Non-pigmented ciliary epithelial cell (primary cell): ENCODE measurements around the gene PRR9.
"Not testable (repeated sequence)": the region's sequence is repeated elsewhere in the genome, so short reads cannot be mapped to it uniquely, and the experiment has no call there.

Experiments used
- DNase-seq: peaks from one replicate; pipeline ENCODE4 v3.0.0-alpha.2; 2010; ENCODE audit warnings: low read depth

PRR9 gene

DNA sequence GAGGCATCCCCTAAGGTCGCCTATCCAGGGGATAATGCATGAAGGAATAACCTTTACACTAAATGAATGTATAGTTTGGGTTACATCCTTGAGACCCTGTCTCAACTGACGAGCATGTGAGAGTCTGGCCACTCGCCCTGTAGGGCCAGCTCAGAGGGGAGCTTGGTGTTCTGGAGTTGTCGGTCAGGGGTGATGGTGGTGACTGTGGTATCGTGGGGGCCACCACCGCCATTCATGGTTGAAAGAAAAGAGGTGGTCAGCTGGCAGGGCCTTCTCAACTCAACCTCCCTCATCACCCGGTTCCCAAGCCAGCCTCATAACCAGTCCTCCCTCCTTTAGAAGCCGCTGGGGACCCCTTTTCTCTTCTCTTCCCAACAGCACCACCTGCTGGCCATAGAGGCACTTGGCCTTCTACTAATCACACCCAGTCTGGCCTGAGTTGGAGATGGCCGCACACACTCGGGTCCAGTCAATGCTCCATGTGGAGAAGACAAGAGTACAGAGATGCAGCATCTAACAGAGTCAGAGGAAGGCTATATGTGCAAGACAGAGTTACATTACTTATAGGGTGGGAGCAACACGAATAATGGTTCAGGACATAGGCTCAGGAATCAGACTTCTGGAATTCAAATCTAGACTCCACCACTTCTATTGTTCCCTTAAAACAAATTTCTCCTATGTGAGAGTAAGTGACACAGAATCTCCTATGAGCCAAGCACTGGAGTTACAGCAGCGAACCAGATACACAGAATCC, 11.9 kb downstream of the PRR9 start:
- DNase-seq: not testable (repeated sequence)

DNA sequence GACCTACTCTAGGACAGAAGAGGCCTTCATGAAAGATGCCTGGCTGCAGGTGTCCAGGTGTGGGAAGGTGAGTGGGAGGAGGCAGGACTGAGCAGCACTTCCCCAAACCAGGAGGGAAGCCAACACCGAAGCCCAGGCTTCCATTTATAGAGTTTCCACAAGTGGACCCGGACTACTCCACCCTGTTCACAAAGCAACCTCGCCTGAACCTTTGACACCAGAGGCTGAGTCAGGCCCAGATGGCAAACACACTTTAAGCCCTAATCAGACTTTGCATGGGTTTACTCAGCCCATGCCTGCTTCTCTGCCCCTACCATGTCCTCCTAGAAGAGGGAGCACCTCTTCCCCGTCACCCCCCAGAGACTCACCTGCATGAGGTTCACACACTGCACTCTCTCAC, 14.0 kb downstream of the PRR9 start:
- DNase-seq: no peak

DNA sequence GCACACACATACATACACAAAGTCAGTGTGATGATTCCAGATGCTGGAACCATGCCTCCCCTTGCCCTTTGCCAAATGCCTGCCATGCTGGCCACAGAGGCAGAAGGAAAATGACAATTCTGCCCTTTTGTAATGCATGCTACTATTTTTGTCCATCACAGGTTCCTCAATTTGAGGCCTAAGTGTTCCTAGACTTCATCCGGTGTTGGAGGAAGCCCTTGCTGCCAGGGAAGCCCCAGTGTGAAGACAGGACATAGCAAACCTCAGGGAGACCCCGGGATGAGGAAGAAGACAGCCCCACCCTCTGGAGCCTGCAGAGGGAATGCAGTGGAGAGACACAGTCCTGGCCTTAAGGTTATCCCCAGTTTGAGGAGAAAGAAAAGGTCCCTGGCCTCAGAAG, 14.4 kb downstream of the PRR9 start:
- DNase-seq: no peak

DNA sequence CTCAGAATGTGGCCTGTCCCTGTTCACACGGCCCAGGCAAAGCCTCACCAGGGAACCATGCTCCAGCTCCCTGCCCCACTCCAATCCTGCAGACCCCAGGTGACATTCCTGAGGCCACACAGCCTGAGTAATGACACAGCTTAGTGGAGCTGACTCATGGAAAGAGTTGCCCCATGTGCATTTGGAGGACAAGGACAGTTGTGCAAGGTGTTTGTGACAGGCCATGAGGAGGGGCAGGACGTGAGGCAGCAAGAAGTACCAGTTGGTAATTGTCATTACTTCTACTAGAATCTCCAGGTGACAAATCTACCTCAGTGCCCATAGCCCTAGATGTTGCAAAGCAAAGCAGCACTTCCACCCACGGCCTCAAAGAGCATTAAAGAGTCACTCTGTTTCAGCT, 15.2 kb downstream of the PRR9 start:
- DNase-seq: no peak

DNA sequence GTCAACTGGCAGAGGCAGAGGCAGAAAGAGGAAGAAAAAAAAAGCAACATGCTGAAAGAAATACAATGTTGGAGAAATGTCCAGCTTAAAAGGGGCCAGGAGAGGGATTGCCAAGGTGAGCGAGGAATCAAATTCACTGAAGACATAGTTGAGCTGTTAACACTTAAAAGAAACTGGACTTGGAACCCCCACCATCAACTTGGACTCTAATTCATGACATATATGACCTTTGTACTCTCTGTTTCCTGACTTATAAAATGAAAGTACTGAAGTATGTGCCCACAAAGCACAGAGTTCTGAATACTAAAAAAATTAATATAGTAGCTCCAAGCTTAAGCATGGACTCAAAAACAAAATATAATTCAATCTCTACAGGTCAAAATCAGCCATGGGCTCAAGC, 16.1 kb downstream of the PRR9 start:
- no peak for DNase-seq

DNA sequence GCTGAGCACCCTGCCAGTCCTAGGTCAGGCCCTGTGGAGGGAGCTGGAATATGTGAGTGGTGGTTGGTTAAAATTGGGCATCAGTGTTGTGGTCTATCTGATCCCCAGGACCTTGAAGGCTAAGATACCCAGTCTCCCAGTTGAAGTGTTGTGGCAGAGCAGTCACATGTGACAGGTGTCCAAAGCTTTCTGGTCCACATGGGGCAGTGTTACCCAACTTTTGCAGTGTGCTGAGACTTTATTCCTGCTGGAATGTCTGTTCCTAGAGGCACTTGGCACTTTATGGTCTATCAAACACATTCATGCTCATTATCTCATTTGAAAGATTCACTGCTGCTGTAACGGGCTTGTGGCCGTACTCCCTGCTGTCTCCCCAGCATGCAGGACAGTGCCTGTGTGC, 21.1 kb downstream of the PRR9 start:
- no peak for DNase-seq

DNA sequence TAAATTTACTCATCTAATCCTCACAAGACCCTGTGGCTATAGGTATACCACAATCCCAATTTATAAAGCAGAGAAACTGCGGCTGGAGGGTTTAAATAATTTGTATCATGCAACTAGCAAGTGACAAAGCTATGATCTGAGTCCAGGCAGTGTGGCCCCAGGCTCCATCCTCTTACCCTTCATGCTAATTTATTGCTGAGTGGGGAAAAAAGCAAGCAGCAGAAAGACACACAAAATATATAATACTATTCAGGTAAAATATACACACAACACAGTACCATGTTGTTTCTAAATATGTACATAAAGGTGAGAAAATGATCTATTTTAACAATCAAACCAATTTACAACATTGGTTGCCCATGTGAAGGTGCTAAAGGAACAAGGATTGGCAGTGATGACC, 24.8 kb downstream of the PRR9 start:
- DNase-seq: no peak

DNA sequence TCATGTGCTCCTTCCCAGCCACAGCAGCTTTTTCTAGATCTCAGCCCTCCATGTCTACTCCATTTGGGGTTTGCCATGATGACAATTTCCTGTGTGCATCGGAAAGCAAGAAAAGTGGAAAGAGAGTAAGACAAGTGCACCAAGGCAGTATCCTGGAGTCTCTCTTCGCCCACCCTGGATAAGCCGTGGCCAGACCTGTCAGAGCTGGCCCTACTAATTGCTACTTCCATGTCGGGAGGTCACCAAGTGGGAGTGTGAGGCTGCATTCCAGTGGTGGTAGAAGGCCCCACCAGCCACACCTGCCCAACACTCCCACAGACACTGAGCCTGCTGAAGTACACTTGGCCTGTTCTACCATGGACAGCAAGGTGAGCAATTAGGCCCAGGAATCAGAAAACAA, 28.1 kb downstream of the PRR9 start:
- DNase-seq: no peak

DNA sequence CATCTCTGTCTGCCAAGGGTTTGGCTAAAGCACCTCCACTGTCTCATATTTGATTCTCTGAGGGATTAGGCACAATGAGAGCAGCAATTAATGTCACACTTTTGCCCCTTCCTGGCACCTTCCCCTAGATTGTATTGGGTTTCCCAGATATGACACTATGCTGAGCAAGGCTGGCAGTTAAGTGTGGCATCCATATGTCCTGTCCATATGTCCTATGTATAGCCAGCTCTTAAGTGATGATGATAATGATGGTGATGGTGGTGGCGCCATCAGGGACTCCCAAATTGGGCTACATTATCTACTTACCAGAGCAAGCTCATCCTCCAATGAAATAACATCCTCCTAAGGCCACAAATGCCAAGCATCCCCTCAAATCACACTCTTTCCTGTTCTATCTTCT, 28.6 kb downstream of the PRR9 start:
- DNase-seq: no peak

DNA sequence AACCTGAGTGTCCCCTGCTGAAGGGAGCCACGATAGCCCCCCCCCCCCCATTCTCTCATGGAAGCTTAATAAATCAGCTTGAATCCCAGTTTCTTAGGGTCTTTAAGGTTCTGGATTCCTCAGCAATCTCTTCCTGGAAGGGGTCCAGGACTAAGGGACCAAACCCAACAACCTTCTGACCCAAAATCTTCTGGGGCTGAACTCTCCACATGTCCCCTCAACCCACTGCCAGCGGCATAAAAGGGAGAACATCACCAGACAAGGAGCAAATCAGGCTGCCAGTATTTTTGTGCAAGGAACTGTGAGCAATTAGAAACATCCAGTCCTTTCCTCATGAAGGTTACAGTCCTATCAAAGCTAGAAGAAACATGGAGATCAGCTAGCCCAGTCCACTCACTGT, 29.4 kb downstream of the PRR9 start:
- no peak for DNase-seq

DNA sequence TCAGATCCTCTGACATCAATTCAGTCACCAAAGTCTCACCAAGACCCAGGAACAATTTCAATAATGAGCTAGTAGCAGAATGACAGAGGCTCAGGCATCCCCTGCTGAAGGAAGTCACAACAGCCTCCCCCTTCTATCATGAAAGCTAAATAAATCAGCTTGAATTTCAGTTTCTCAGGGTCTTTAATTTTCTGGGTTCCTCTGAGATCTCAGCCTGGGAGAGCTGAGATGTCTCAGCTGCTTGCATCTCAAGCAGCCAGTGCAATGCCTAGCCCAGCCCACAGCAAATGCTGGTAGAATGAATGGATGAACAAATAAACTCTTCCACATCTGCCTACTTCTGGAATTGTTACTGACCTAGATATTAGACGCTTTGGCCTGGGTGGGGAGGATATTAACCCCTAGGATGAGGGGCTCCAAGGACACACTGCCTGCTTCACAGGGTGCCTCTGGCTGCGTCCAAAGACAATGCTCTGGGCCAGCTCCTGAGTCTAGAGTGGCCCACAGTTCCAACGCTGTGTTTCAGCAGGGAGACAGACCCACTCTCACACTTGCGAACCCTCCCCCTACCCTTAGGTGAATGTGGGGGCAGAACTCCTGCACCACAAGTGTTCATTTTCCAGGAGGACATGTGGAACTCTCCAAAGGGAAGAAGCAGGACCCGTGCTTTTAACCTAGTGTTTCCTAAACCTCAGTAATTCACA, 30.9 kb downstream of the PRR9 start:
- no peak for DNase-seq

DNA sequence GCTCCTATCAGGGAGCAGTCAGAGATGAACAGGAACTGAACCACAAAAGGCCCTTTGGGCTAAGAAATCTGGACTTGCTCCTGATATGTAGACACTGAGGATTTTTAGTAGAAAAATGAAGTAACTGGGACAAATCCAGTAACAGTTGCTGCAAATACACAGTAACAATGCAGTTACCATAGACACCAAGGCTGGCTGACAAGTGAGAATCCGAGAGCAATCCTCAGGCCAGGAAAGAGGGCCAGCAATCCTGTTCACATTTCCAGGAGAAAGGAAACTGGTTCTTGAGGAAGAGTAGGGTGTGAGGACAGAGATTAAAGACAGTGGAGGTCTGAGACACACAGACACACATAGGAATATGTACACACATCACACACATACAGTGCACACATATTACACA, 32.8 kb downstream of the PRR9 start:
- no peak for DNase-seq

DNA sequence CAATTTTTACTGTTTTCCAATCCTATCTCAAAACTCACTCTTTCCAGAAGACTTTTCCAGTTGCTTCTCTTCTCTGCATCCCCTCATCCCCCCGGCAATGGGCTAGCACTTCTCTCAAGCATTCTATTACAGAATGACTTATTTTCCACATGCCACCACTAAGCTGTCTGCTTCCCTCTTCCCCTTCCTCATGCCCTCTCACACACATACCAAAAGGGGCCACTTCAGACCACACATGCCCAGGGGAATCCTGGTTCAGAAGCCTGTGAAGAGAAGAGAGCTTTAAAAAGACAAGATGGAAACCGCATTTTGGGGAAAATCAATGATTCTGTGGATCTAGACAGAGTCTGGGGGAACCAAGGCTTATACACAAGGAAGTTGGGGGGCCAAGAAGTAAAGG, 33.7 kb downstream of the PRR9 start:
- no peak for DNase-seq

DNA sequence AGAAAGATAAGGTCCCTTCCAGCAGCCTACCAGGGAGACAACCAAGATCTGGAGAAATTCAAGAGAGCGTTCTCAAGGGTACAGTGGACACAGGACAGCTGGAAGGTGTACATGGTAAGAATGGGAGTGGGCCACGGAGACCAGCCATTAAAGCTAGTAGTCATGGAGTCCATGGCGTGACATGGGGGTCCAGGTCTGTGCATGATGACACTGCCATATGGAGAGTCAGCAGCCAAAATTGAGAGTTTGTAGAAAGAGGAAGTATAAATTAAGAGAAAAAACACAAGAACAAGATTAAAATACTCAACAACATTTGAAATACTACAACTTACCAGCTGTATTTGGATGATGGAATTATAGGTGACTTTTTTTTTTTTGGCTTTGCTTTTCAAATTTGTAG, 34.2 kb downstream of the PRR9 start:
- DNase-seq: no peak

DNA sequence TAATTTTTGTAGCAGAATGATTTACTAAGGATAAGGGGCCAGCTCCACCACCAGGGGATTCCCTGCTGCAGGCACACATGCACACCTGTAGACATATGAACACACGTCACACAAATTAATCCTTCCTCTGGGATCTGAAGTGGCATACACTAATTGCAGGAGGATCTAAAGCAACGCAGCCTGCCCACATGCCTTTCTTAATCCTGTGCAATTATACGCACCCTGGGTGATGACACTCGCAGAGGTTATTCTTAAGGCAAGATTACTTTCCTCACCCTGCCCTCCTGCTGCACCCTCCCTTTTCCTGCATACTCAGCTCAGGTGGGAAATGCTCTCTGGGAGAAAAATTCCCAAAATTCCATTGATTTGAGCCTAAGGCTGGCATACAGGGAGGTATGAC, 34.6 kb downstream of the PRR9 start:
- DNase-seq: no peak

DNA sequence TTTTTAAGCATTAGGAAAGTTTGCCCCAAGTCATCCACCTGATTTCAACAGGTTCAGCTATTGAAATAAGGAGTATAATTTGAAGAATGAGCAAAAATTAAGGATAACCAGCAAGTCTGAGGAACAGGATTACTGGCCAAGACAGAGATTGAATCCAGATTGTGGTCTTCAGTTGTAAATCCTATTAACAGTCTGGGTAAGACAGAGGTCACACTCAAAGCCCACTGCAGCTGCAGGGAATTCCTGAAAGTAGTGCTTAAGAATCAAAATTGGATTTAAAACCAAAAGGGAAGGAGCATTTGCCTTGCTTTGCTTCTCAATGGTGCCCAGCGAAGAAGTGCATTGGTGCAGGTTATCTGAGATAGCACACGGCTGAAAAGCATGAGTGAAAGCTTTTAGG, 35.7 kb downstream of the PRR9 start:
- no peak for DNase-seq

DNA sequence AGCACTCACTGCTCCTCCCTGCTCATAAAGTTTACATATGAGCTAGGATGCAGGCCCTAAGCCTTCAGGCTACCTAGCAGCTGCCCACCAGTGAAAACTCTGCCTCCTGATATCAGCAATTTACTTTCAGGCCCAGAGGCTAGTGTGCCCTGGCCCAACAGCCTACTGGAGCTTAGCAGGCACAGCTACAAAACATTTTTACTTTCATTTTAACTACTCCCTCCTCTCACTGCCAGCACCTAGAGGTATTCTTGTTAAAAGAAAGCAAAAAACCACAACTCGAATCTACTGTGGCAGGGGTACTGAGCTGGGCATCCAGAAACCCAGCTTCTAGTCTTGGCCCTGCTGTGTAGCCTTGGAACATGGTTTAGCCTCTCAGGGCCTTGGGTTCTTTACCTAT, 36.3 kb downstream of the PRR9 start:
- no peak for DNase-seq

DNA sequence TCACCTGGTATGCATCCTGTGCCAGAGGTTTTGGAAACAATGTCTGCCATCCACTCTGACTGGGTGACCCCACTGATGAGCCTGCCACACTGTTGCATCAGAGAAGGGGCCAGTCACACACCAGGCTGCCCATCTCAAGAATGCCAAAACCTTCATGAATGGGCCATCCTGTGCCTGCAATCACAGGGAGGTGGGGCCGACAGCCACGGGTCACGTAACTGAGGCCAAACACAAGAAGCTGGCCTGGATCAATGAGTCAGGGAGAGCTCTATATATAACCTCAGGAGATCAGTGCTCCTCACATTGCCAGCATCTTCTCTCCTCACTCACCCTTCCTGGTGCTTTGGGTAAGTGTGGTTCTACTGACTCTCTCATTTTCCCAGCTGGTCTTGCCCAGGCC, 42.0 kb downstream of the PRR9 start, which contains the start of gene LORICRIN:
Gene LORICRIN, plus strand, starts transcription at position 301 of the 400 bp plus-strand sequence. CDS start 1,263 bp downstream, outside the sequence.
- DNase-seq: no peak

DNA sequence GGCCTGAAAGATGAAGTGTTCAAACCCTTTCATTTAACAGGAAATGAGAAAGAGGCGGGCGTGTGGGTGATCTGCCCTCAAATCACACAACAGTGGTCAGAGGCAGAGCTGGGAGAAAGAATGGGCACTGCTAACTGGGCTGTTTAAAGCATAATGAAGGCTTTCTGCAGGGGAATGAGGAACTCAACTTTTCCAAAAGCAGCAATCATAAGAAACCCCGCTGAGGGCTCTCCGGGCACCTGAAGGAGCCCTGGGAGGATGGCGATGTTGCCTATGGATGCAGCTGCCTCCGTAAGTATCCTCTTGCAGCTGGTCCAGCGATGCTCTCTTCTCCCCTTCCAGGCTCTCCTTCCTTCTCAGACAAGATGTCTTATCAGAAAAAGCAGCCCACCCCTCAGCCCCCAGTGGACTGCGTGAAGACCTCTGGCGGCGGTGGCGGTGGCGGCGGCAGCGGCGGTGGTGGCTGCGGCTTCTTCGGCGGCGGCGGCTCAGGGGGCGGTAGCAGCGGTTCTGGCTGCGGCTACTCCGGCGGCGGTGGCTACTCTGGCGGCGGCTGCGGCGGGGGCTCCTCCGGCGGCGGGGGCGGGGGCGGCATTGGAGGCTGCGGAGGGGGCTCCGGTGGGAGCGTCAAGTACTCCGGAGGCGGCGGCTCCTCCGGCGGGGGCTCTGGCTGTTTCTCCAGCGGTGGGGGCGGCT, 43.3 kb downstream of the PRR9 start:
- no peak for DNase-seq

DNA sequence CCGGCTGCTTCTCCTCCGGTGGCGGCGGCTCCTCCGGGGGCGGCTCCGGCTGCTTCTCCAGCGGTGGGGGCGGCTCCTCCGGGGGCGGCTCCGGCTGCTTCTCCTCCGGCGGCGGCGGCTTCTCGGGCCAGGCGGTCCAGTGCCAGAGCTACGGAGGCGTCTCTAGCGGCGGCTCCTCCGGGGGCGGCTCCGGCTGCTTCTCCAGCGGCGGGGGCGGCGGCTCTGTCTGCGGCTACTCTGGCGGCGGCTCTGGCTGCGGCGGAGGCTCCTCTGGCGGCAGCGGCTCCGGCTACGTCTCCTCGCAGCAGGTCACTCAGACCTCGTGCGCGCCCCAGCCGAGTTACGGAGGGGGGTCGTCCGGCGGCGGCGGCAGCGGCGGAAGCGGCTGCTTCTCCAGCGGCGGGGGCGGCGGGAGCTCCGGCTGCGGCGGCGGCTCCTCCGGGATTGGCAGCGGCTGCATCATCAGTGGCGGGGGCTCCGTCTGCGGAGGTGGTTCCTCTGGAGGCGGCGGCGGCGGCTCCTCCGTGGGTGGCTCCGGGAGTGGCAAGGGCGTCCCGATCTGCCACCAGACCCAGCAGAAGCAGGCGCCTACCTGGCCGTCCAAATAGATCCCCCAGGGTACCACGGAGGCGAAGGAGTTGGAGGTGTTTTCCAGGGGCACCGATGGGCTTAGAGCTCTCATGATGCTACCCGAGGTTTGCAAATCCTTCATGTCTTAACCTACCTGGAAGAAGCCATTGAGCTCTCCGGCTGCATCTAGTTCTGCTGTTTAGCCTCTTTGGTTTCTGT, 44.1 kb downstream of the PRR9 start:
- DNase-seq: no peak

DNA sequence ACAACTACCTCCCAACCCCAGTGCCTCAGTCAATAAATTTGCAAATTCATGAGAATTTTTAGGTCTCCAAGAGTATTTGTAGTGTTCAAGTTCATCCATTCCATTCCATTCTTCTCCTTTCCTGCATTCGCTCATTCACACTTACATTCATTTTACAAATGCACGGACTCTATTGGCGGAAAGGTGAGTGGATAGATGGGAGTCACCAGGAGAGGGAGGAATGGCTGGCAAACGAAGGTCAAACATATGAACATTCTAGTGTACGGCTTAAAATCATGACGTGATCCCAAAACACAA, 44.6 kb downstream of the PRR9 start:
- DNase-seq: no peak

DNA sequence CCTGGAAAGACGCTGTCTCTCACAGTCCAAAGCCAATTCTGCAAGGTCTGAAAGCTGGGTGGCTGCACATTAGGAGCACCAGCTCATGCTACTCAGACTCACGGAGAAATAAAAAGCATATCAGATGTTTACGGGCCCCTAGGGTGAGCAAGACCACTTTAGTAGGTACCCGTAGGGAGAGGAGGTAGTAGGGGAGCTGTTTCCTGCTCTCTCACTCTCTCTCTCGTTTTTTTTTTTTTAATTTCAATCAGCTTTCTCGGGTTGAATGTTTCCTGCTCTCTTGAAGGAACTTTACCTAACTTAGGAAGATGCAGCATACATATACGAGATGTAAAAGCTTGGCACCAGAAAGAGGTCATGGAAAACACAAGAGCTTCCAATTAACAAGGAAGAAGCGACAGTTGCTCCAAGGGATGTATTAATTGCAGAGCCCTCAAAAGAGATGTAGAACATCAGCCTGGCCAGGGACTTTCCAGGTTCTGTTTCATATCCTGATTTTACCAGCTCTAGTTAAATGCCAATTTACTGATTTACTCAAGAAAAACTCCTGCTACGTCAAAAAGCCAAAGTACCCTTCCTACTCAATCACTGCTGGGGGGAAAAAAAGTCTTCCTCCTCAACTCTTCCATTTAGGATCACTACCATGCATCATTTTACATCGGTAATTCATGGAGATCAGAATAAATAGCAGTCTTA, 45.2 kb downstream of the PRR9 start:
- no peak for DNase-seq
